SK-N-SH treated with all-trans-retinoic acid at 6 μM for 48 hours (cell line): ENCODE results near the gene PID1.

Experiments
- ZFP3 ChIP-seq: fragments of 250-450 bp; sonication (Bioruptor Pico); IDR thresholded peaks from 2 replicates; pipeline ENCODE4 v1.5.0; 2020; ENCODE audit warnings: mild to moderate bottlenecking, moderate library complexity
- TF ChIP-seq, protein P1 (sequence below): fragments of 250-450 bp; sonication (Bioruptor Pico); IDR thresholded peaks from 2 replicates; pipeline ENCODE4 v1.8.0; 2020; ENCODE audit warnings: mild to moderate bottlenecking, moderate library complexity, borderline replicate concordance

GRCh38 chr2:229287823-229288222, 16.7 kb upstream of the PID1 start:
- TF ChIP-seq ZFP3 (CRISPR knock-in tag), result no peak
- TF ChIP-seq, protein P1, sequence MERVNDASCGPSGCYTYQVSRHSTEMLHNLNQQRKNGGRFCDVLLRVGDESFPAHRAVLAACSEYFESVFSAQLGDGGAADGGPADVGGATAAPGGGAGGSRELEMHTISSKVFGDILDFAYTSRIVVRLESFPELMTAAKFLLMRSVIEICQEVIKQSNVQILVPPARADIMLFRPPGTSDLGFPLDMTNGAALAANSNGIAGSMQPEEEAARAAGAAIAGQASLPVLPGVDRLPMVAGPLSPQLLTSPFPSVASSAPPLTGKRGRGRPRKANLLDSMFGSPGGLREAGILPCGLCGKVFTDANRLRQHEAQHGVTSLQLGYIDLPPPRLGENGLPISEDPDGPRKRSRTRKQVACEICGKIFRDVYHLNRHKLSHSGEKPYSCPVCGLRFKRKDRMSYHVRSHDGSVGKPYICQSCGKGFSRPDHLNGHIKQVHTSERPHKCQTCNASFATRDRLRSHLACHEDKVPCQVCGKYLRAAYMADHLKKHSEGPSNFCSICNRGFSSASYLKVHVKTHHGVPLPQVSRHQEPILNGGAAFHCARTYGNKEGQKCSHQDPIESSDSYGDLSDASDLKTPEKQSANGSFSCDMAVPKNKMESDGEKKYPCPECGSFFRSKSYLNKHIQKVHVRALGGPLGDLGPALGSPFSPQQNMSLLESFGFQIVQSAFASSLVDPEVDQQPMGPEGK (CRISPR knock-in tag), result no peak
